Hepatic stellate cell (primary cell): Measurements from ENCODE around the gene ZNF281.

ENCODE experiments used
- DNase-seq: peaks from one replicate; pipeline ENCODE4 v3.0.0; 2011; ENCODE audit warnings: low spot score

Gene ZNF281

GRCh38 chr1:200391747-200392146 is 18.1 kb downstream of the ZNF281 start:
- no peak for DNase-seq

DNA sequence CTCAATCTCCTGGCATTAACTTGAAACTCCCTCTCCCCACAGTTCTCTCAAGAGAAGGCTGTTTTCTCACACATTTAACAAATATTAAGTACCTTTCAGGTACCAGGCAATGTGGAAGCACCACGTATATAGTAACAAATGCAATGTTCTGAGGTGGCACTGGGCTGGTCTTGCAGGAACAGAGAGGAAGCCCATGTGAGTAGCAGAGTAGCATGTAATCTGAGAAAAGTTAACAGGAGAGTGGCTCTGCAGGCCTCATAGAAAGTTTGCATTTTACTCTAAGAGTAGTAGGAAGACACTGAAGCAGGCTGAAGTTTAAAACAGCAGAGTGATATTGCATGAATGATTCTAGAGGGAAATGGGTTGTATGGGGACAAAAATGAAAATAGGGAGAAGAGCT is 21.0 kb downstream of the ZNF281 start:
- no peak for DNase-seq

- no peak for DNase-seq
These were observed 23.4 kb downstream of the ZNF281 start for GRCh38 chr1:200386416-200386815.

GRCh38 chr1:200384818-200385390 is 24.9 kb downstream of the ZNF281 start:
- peak; percentile 66 for DNase-seq

DNA sequence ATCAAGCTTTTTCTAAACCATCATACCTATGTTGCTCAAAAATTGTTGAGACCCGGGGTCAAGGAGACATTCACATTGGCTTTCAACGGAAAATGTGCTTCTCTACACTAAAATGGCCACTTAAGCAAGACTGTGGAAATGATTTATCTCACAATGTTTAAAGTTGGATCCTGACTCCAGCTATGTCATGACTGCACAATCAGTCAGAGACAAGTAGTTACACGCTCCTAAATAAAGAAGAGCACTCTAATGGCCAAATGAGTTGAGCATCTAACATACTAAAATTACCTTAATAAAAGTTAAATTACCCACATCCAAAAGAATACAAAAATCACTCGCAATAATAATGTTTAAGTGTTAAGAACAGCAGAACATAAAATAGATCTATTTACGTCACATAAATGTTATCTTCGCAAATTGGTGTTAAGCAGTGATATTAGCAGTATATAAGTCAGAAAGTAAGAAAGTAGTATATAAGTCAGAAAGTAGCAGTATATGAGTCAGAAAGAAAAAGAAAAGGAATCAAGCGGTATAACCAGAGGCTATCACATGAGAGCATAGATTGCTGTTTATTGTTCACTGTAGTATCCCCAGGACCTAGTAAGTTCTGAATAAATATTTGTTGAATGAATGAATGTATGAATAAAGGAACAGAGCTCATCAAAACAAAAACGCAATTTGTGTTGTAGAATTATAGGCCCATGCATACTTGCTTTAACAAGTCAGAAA is 28.4 kb downstream of the ZNF281 start:
- no peak for DNase-seq

DNA sequence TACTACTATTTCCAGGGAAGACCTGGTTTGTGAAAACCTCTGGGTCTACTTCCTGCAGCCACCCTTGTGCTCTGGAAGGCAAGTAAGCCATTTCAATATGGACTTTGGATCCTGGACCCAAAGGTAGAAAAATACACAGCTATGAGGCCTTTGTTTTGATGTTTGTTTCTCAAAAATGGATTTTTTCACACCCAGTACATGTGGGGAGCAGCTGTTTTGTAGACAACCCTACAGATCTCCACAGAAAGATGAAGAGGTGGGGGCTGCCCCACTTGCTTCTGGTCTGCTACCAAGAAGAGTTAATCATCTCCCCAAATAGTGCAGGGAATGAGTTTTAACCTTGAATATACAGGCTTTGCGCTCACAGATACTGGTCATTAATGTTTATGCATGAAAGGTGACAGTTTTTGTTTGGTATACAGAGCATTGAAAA is 29.2 kb downstream of the ZNF281 start:
- DNase-seq = no peak

DNA sequence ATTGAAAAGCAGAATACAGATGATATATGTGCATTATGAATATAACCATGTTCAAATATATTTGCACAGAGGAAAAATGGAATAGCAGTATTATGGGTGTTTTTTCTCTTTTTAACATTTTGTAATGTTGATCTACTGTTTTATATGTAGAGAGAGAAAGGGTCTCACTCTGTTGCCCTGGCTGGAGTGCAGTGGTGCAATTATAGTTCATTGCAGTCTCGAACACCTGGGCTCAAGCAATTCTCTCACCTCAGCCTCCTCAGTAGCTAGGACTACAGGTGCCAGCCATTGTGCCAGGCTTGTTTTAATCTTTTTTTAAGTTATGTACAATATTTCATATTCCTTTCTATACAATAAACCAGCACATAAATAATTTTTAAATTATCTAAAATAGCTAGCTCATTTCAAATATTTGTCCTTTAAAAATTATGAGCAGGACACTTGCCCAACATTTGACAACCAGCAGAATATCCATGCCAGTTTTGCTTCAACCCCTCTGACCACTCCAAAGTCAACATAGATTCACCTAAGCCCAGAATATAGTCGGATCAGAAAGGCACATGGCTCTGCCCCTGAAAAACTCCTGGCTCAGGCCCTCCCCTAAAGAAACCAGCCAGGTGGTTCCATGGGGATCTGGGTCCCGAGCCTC is 29.8 kb downstream of the ZNF281 start:
- DNase-seq = no peak

GRCh38 chr1:200379432-200379757 is 30.4 kb downstream of the ZNF281 start:
- peak; percentile 69 for DNase-seq

DNA sequence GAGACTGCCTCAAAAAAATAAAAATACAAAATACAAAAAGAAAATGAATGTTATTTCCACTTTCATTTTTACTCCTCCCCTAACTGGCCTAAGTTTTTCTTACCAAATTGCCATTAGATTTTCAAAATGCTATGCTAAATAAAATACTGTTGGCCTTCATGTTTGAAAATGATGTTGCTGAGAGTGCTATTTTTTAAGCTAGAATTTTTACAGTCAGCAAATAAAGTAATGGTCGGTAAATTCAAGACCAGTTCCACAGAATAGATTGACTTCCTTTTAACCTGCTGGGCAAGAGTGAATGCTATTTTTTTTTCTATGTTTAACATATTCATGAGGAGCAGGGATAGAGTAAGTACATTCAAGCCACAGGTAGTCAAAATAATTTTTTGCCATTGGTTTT is 31.7 kb downstream of the ZNF281 start:
- DNase-seq = no peak

DNA sequence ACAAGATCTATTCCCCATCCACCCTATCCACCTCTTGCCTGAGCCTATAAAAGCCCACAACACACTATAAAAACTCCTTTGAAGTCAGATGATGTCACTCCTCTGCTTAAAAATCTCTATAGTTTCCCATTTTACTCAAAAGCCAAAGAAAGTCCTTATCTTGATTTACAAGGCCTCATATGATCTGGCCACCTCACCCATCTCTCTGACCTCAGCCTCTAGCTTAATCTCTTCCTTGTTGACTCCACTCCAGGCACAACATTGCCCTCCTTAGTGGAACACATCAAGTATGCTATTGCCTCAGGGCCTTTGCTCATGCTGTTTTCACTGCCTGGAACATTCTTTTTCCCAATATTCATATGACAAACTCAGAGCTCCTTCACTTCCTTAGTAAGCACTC is 33.3 kb downstream of the ZNF281 start:
- DNase-seq = no peak

DNA sequence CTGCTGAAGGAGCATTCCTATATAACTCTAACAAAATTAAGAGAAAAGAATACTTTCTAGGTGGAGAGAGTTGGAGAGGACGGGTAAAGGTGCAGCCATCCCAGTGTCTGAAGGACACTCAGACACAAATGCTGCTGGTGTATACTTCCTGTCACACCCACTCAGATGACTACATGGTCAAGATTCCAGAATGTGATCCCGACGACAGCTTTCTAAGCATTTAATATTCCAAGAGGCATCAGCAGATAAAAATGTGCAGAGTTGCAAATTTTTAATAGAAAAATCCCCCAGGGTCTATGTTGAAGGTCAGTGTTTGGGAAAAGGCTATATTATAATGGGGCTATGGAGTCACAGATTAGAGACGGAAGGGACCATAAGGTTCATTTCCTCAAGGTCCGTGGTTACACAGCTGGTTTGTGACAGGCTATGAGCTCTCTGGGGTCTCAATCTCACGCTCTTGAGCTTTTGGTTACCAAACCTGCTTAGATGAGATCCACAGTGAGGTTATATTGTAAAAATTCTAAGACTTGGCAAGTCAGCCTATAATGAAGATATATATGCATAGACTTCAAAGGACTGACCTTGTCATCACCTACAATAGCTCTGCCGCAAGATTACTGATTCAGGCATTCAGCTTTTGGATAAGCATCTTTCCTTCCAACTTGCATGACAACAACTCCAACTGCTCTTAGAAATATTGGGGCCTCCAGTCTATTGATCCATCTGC is 35.1 kb downstream of the ZNF281 start:
- DNase-seq = peak; percentile 20

GRCh38 chr1:200373811-200374231 is 36.0 kb downstream of the ZNF281 start:
- DNase-seq = no peak

- no peak for DNase-seq
These were observed 37.0 kb downstream of the ZNF281 start for GRCh38 chr1:200372885-200373181.

- DNase-seq = peak; percentile 47
These were observed 37.5 kb downstream of the ZNF281 start for GRCh38 chr1:200372095-200372884.

- DNase-seq = no peak
These were observed 40.1 kb downstream of the ZNF281 start for GRCh38 chr1:200369706-200370105.

DNA sequence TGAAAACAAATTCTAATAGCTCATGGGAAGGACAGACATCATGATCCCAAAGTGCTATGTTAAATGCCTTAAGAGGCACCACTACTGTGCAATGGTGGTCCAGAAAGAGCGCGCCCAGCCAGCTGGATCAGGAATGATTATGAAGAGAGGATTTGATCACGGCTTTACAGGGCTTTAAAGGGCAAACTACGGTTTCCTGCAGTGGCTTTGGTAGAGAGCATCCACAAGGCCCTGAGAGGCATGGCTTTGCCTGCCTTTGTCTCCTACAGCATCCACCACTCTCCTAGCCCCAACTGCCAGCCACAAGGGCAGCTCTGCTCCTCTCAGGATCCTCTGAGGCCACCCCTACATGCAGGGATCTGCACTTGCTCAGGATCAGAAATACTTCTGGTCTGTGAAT is 40.7 kb downstream of the ZNF281 start:
- DNase-seq = no peak

DNA sequence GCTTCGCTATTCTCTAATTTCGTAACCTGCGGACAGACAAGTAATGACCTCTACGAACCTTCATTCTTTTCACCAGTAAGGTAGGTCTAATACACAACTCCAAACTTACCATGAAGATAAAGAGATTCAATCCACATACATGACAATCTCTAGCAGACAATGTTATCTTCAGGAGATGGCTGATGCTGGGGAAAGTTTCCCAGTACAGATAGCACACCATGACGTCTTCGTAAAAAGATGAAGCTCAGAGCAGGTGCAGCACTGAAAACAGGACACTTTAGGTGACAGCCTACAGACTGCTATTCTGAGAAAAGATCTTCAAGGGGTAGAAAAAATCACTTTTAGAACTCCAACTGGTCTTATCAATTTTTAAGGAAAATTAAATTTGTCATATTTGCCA is 41.3 kb downstream of the ZNF281 start:
- DNase-seq = no peak

GRCh38 chr1:200367841-200368534 is 41.8 kb downstream of the ZNF281 start:
- peak; percentile 59 for DNase-seq

DNA sequence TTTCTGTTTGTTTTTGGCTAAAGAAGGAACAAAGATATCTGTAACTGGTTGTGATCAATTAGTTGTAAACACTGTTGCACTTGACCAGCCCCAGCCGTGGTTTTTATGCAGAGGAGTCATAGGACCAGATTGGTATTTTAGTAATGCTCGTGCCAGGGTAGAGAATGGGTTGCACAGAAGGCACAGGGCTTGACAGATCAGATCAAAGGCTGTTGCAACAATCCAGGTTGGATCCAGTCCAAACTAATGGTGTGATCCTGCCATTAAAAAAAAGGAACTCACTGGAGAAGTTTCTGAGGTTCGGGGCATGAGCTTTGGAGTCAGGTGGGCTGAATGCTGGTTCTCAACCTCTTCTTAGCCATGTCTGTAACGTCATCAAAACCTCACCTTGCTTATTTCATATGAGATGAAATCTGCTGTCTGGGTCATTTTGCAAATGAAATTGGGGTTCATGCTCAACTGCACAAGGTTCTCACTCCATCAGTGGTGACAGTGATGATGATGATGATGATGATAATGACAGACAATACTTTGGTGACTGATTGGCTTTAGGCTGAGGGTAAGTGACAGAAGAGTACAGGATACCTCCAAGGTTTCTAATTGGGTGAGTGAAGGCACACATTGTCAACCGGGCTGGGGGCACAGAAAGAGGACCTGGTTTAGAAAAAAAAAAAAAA is 43.1 kb downstream of the ZNF281 start:
- DNase-seq = no peak

DNA sequence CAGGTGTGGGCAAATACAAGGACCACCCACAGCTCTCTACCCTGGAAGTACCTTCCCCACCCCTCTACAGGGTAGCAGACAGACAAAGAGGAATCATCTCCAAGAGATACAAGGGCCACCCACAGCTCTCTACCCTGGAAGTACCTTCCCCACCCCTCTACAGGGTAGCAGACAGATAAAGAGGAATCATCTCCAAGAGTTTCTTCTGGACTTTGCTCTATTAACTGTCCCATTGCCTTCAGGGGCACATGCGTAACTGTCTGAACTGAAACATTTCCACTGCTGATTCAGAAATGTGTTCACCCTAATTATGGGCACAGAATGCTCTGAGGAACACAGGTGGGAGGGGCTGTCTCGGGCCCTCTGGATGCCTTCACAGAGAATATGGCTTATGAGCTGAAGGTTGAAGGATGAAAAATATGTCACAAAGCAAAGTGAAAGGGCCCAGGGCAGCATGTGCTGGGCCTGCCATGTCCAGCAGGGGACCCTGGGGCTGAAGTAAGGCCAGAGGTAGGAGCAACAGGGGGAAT is 43.9 kb downstream of the ZNF281 start:
- no peak for DNase-seq

DNA sequence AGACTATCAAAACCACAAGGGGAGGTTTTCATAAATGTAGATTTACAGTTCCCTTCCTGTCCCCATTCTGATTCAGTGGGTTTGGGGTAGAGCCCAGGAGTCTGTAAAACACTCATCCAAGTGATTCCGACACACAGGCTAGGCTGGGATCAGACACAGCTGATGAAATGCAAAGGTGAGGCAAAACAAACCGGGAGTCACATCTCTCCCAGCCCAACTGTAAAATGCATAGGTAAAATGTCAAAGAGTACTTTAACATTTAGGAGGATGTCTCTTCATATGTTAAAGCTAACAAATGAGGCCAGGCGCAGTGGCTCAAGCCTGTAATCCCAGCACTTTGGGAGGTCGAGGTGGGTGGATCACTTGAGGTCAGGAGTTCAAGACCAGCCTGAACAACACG is 45.0 kb downstream of the ZNF281 start:
- DNase-seq = no peak
